ENCODE measurements around the gene TNN. TPM values are rescaled to one million over a fixed set of nuclear protein-coding genes. Genes with fewer than 3 reads are reported as not detected.
"Not testable (repeated sequence)": the region's sequence is repeated elsewhere in the genome, so short reads cannot be mapped to it uniquely, and the experiment has no call there.

Gene TNN
- total RNA-seq, 2 experiments from 2014 or later = not detected

GRCh38 chr1:175108331-175108820, 40.7 kb downstream of the TNN start:
- POLR2A ChIA-PET; H3K36me3 Mint-ChIP-seq (ENCODE audit: low read depth); H3K27ac Mint-ChIP-seq; H3K4me1 ChIP-seq (ENCODE audit: insufficient read depth, low read length); H3K4me3 Mint-ChIP-seq; H3K4me1 Mint-ChIP-seq (ENCODE audit: low read depth); CTCF ChIA-PET; H3K36me3 ChIP-seq (ENCODE audit: insufficient read depth, low read length); H3K27ac ChIP-seq (ENCODE audit: low read depth in 1 of 2, low read length in 2 of 2); intact Hi-C loops (cut with DNase I, micrococcal nuclease); H3K9me3 ChIP-seq (ENCODE audit: control insufficient read depth in 1 of 2, insufficient read depth in 1 of 2, low read length in 2 of 2); H3K9me3 Mint-ChIP-seq; H3K27me3 Mint-ChIP-seq; H3K4me3 ChIP-seq (ENCODE audit: low read length); H3K27me3 ChIP-seq (ENCODE audit: control insufficient read depth in 1 of 2, insufficient read depth in 2 of 2, low read length in 2 of 2); ATAC-seq (ENCODE audit: poor library complexity); DNase-seq: not testable (repeated sequence)

GRCh38 chr1:175114996-175115395, 47.4 kb downstream of the TNN start:
- Histone ChIP-seq H3K9me3 (ENCODE audit: control insufficient read depth in 1 of 2, insufficient read depth in 1 of 2, low read length in 2 of 2) (peaks cover 0 to 16% of the 10 kb centered on the region in 2 experiments), H3K4me3 (ENCODE audit: low read length) (no peak overlapping the region), H3K27me3 (ENCODE audit: control insufficient read depth in 1 of 2, insufficient read depth in 2 of 2, low read length in 2 of 2) (peaks cover 0 to 4% of the 10 kb centered on the region in 2 experiments), H3K36me3 (ENCODE audit: insufficient read depth, low read length) (no peaks in the 10 kb centered on the region), H3K27ac (ENCODE audit: low read depth in 1 of 2, low read length in 2 of 2) (no peak overlapping the region), H3K4me1 (ENCODE audit: insufficient read depth, low read length) (no peaks in the 10 kb centered on the region)
- no peak for TF ChIP-seq CTCF (IDR thresholded peaks at IDR 0.05)
- H3K36me3 Mint-ChIP-seq (ENCODE audit: low read depth) = peaks cover 3% of the 10 kb centered on the region
- ChIA-PET CTCF (no interaction called here), POLR2A (no interaction called here)
- no peaks in the 10 kb centered on the region for H3K4me1 Mint-ChIP-seq (ENCODE audit: low read depth)
- DNase-seq (no peak), ATAC-seq (ENCODE audit: poor library complexity) (no peak)
- intact Hi-C loops (cut with DNase I, micrococcal nuclease) = no loop called here
- H3K27me3 Mint-ChIP-seq = peaks cover 20% of the 10 kb centered on the region
- H3K9me3 Mint-ChIP-seq = peaks cover 18% of the 10 kb centered on the region
- no peak overlapping the region for H3K4me3 Mint-ChIP-seq
- H3K27ac Mint-ChIP-seq = no peak overlapping the region

- intact Hi-C loops (cut with DNase I, micrococcal nuclease) = no loop called here
- no peak overlapping the region for H3K4me3 Mint-ChIP-seq
- no peaks in the 10 kb centered on the region for H3K4me1 Mint-ChIP-seq (ENCODE audit: low read depth)
- CTCF ChIA-PET = interaction anchor here (1.5 kb wide), 1 partner anchor 9 kb away, joined by 4 read pairs; no protein-coding TSS in a partner anchor
- Histone ChIP-seq H3K27ac (ENCODE audit: low read depth in 1 of 2, low read length in 2 of 2) (no peak overlapping the region), H3K9me3 (ENCODE audit: control insufficient read depth in 1 of 2, insufficient read depth in 1 of 2, low read length in 2 of 2) (peaks cover 0 to 16% of the 10 kb centered on the region in 2 experiments), H3K27me3 (ENCODE audit: control insufficient read depth in 1 of 2, insufficient read depth in 2 of 2, low read length in 2 of 2) (peaks cover 0 to 4% of the 10 kb centered on the region in 2 experiments), H3K4me3 (ENCODE audit: low read length) (no peak overlapping the region), H3K4me1 (ENCODE audit: insufficient read depth, low read length) (no peaks in the 10 kb centered on the region), H3K36me3 (ENCODE audit: insufficient read depth, low read length) (no peaks in the 10 kb centered on the region)
- POLR2A ChIA-PET = no interaction called here
- DNase-seq (no peak), ATAC-seq (ENCODE audit: poor library complexity) (no peak)
- TF ChIP-seq CTCF (IDR thresholded peaks at IDR 0.05) = no peak
- H3K27me3 Mint-ChIP-seq = peaks cover 20% of the 10 kb centered on the region
- H3K27ac Mint-ChIP-seq = no peak overlapping the region
- peaks cover 18% of the 10 kb centered on the region for H3K9me3 Mint-ChIP-seq
- peaks cover 3% of the 10 kb centered on the region for H3K36me3 Mint-ChIP-seq (ENCODE audit: low read depth)
These were observed 48.7 kb downstream of the TNN start for GRCh38 chr1:175116210-175116798.

- DNase-seq = no peak
- H3K36me3 Mint-ChIP-seq (ENCODE audit: low read depth) = peaks cover 3% of the 10 kb centered on the region
- no peak overlapping the region for H3K27ac Mint-ChIP-seq
- H3K27me3 ChIP-seq (ENCODE audit: control insufficient read depth in 1 of 2, insufficient read depth in 2 of 2, low read length in 2 of 2) = peaks cover 0 to 4% of the 10 kb centered on the region in 2 experiments
- no peaks in the 10 kb centered on the region for H3K4me1 Mint-ChIP-seq (ENCODE audit: low read depth)
- H3K27ac ChIP-seq (ENCODE audit: low read depth in 1 of 2, low read length in 2 of 2) = no peak overlapping the region
- H3K9me3 Mint-ChIP-seq = peaks cover 18% of the 10 kb centered on the region
- no peak overlapping the region for H3K4me3 ChIP-seq (ENCODE audit: low read length)
- POLR2A ChIA-PET = no interaction called here
- peaks cover 15% of the 10 kb centered on the region for H3K27me3 Mint-ChIP-seq
- peaks cover 0 to 16% of the 10 kb centered on the region in 2 experiments for H3K9me3 ChIP-seq (ENCODE audit: control insufficient read depth in 1 of 2, insufficient read depth in 1 of 2, low read length in 2 of 2)
- no peaks in the 10 kb centered on the region for H3K4me1 ChIP-seq (ENCODE audit: insufficient read depth, low read length)
- H3K4me3 Mint-ChIP-seq = no peak overlapping the region
- ATAC-seq (ENCODE audit: poor library complexity) = no peak
- TF ChIP-seq CTCF (IDR thresholded peaks at IDR 0.05) = no peak
- intact Hi-C loops (cut with DNase I, micrococcal nuclease) = no loop called here
- H3K36me3 ChIP-seq (ENCODE audit: insufficient read depth, low read length) = no peaks in the 10 kb centered on the region
- CTCF ChIA-PET = interaction anchor here (1.5 kb wide), 1 partner anchor 8 kb away, joined by 4 read pairs; no protein-coding TSS in a partner anchor
These were observed 49.3 kb downstream of the TNN start for GRCh38 chr1:175116903-175117302.
